Caco-2 (cell line): ENCODE data around the gene KRTAP3-1. TPM values are rescaled to one million over a fixed set of nuclear protein-coding genes. Genes with fewer than 3 reads are reported as not detected.

ENCODE experiments used
- BruUV-seq: library from RNA; stranded (reverse); fragments of 400-500 nt; replicated peaks from 2 replicates; lab custom pipeline; 2021; lab: Mats Ljungman, UMichigan
- CTCF ChIA-PET: fragments of 300-600 bp; sonication (Branson Sonifier 250); formaldehyde crosslinking; loops from one replicate; lab custom pipeline; 2022; ENCODE audit warnings: antibody characterized with exemption; lab: Charles Lee
- POLR2A ChIA-PET: fragments of 300-600 bp; sonication (Branson Sonifier 250); formaldehyde crosslinking; loops from one replicate; lab custom pipeline; 2022; ENCODE audit warnings: antibody characterized with exemption; lab: Charles Lee
- DNase-seq, 2 experiments: peaks; one replicate each; pipeline versions ENCODE4 v3.0.0 to v3.0.0-alpha.2; 2020 to 2022
- H3K27me3 ChIP-seq: replicated peaks from 2 replicates; pipeline ENCODE4 v1.6.0; 2011; ENCODE audit warnings: low read length; ENCODE audit not compliant: control insufficient read depth, insufficient read depth
- H3K36me3 ChIP-seq: 2 replicates; pipeline ENCODE4 v1.5.1; 2011; ENCODE audit warnings: low read length; ENCODE audit not compliant: control insufficient read depth, insufficient read depth
- H3K4me1 ChIP-seq: fragments of 250-450 bp; sonication (Bioruptor Pico); 2 replicates; pipeline ENCODE4 v1.5.1; 2020; ENCODE audit warnings: mild to moderate bottlenecking
- H3K4me3 ChIP-seq: 2 replicates; pipeline ENCODE4 v1.5.1; 2011; ENCODE audit warnings: low read depth, mild to moderate bottlenecking, control low read depth, low read length
- H3K9me3 ChIP-seq: fragments of 250-450 bp; sonication (Bioruptor Pico); 2 replicates; pipeline ENCODE4 v1.5.1; 2020; ENCODE audit warnings: mild to moderate bottlenecking, moderate library complexity
- H3K27ac Mint-ChIP-seq: one replicate; pipeline ENCODE4 v1.8.0; 2022; ENCODE audit warnings: mixed read lengths; ENCODE audit not compliant: unreplicated experiment
- H3K27me3 Mint-ChIP-seq: one replicate; pipeline ENCODE4 v1.8.0; 2022; ENCODE audit warnings: mixed read lengths; ENCODE audit not compliant: insufficient read depth, unreplicated experiment
- H3K36me3 Mint-ChIP-seq: one replicate; pipeline ENCODE4 v1.8.0; 2022; ENCODE audit warnings: mild to moderate bottlenecking, mixed read lengths; ENCODE audit not compliant: insufficient read depth, unreplicated experiment
- H3K4me1 Mint-ChIP-seq: one replicate; pipeline ENCODE4 v1.8.0; 2022; ENCODE audit warnings: low read depth, mixed read lengths; ENCODE audit not compliant: unreplicated experiment
- H3K4me3 Mint-ChIP-seq: one replicate; pipeline ENCODE4 v1.8.0; 2022; ENCODE audit warnings: mild to moderate bottlenecking, moderate library complexity, mixed read lengths; ENCODE audit not compliant: unreplicated experiment
- H3K9me3 Mint-ChIP-seq: one replicate; pipeline ENCODE4 v1.8.0; 2022; ENCODE audit warnings: mixed read lengths; ENCODE audit not compliant: unreplicated experiment
- CTCF ChIP-seq, 2 experiments: fragments of 200-600 bp in 1 of 2; IDR thresholded peaks; 1 replicate in 1 of 2; 2 replicates in 1 of 2; pipeline versions ENCODE4 v1.5.1 to v1.8.0; 2011 to 2022; ENCODE audit warnings: antibody characterized with exemption in 1 of 2, control low read depth in 1 of 2, inconsistent platforms in 1 of 2, low read depth in 1 of 2, low read length in 1 of 2, mild to moderate bottlenecking in 1 of 2, moderate library complexity in 1 of 2; ENCODE audit not compliant: insufficient read depth in 1 of 2, severe bottlenecking in 1 of 2, unreplicated experiment in 1 of 2
- intact Hi-C: fragments of 100-400 bp; cut with micrococcal nuclease; formaldehyde crosslinking; loops from one replicate; pipeline ENCODE4 v1.10.0; 2022; ENCODE audit not compliant: unreplicated experiment
- total RNA-seq: library from RNA; stranded (reverse); gene quantifications from 2 replicates; pipeline ENCODE4 v1.2.3, GENCODE V29; 2022

KRTAP3-1 gene
- total RNA-seq, 1 experiment from 2014 or later = 7.4 TPM

DNA sequence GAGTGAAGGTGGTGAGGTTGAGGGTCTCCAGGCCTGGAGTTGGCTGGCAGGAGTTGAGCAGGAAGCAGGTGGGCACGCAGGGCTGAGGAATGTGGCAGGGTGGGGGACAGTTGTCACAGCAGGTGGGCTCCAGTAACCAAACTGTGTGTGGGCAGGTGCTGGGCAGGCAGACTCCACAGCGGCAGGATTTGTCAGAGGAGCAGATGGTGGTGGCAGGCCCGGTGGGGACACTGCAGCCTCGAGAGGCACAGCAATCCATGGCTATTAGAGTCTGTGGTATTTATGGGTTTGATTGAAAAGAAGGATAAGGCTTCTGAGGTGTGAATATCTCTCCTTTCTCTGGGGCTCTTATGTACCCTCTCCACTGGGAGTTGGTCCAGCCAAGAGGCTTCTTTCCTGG lies 15.1 kb downstream of the KRTAP3-1 start, which contains the start of gene KRTAP3-3:
Gene KRTAP3-3 (minus strand): TSS at position 326 of the 400 bp plus-strand sequence. CDS start 67 bp downstream, at position 259.
- Histone ChIP-seq H3K9me3 (no peaks in the 10 kb centered on the region), H3K4me1 (0 out of 2 replicates have a peak, but pooled peaks cover 6% of the 10 kb centered on the region), H3K27me3 (no peaks in the 10 kb centered on the region), H3K36me3 (no peaks in the 10 kb centered on the region), H3K4me3 (no peak within 1 kb of the TSS)
- no peak for TF ChIP-seq CTCF (IDR thresholded peaks at IDR 0.05; ENCODE audit: insufficient read depth in 1 of 2, low read depth in 1 of 2, low read length in 1 of 2, severe bottlenecking in 1 of 2, unreplicated experiment in 1 of 2)
- peaks cover 26% of the 10 kb centered on the region for H3K4me1 Mint-ChIP-seq
- peaks cover 20% of the 10 kb centered on the region for H3K9me3 Mint-ChIP-seq
- H3K27me3 Mint-ChIP-seq = no peaks in the 10 kb centered on the region
- POLR2A ChIA-PET = no interaction called here
- H3K27ac Mint-ChIP-seq = no peak within 1 kb of the TSS
- H3K4me3 Mint-ChIP-seq = no peak within 1 kb of the TSS
- no TSS peak for BruUV-seq
- CTCF ChIA-PET = no interaction called here
- no peaks in the 10 kb centered on the region for H3K36me3 Mint-ChIP-seq
- intact Hi-C loops = no loop called here
- no peak for DNase-seq

- intact Hi-C loops = no loop called here
- no peaks in the 10 kb centered on the region for H3K27me3 ChIP-seq
- Mint-ChIP-seq H3K27me3 (no peaks in the 10 kb centered on the region), H3K36me3 (no peaks in the 10 kb centered on the region), H3K27ac (no peak overlapping the region), H3K4me1 (peaks cover 26% of the 10 kb centered on the region), H3K9me3 (peaks cover 20% of the 10 kb centered on the region), H3K4me3 (no peak overlapping the region)
- TF ChIP-seq CTCF (IDR thresholded peaks at IDR 0.05; ENCODE audit: insufficient read depth in 1 of 2, low read depth in 1 of 2, low read length in 1 of 2, severe bottlenecking in 1 of 2, unreplicated experiment in 1 of 2) = no peak
- BruUV-seq = no TSS peak
- H3K4me1 ChIP-seq = 0 out of 2 replicates have a peak, but pooled peaks cover 6% of the 10 kb centered on the region
- no peak overlapping the region for H3K4me3 ChIP-seq
- DNase-seq = no peak
- CTCF ChIA-PET = no interaction called here
- H3K36me3 ChIP-seq = no peaks in the 10 kb centered on the region
- POLR2A ChIA-PET = no interaction called here
- H3K9me3 ChIP-seq = no peaks in the 10 kb centered on the region
Observed at GRCh38 chr17:40993084-40993483, 15.8 kb downstream of the KRTAP3-1 start.

DNA sequence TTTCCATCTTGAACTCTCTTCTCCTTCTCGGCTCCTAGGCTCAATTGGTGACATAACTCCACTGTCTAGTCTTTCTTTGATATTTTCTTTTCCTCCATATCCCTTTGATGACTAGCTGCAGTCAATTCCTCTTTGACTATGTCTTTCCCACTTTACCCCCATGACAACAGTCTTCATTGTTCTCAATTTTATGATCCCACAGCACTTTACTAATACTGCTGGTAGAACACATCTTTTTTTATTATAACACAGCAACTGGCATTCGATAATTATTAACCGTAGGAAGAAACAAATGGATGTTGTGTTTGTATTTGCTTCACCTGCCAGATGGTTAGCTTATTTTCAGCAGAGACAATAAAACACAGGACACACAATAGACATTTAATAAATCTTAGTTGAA lies 16.3 kb downstream of the KRTAP3-1 start:
- no peak for TF ChIP-seq CTCF (IDR thresholded peaks at IDR 0.05; ENCODE audit: insufficient read depth in 1 of 2, low read depth in 1 of 2, low read length in 1 of 2, severe bottlenecking in 1 of 2, unreplicated experiment in 1 of 2)
- BruUV-seq = no TSS peak
- intact Hi-C loops = no loop called here
- Mint-ChIP-seq H3K4me3 (no peak overlapping the region), H3K27me3 (no peaks in the 10 kb centered on the region), H3K36me3 (no peaks in the 10 kb centered on the region), H3K4me1 (peaks cover 26% of the 10 kb centered on the region), H3K27ac (no peak overlapping the region), H3K9me3 (peaks cover 20% of the 10 kb centered on the region)
- POLR2A ChIA-PET = no interaction called here
- Histone ChIP-seq H3K9me3 (no peaks in the 10 kb centered on the region), H3K36me3 (no peaks in the 10 kb centered on the region), H3K4me1 (0 out of 2 replicates have a peak, but pooled peaks cover 6% of the 10 kb centered on the region), H3K27me3 (no peaks in the 10 kb centered on the region), H3K4me3 (no peak overlapping the region)
- no peak for DNase-seq
- CTCF ChIA-PET = no interaction called here
